Calu3 (cell line): Measurements from ENCODE around the gene EIPR1. TPM values are rescaled to one million over a fixed set of nuclear protein-coding genes. Genes with fewer than 3 reads are reported as not detected.

ENCODE experiments used
- BruUV-seq: library from RNA; stranded (reverse); fragments of 400-500 nt; replicated peaks from 2 replicates; lab custom pipeline; 2021; lab: Mats Ljungman, UMichigan
- CTCF ChIA-PET: fragments of 300-600 bp; sonication (Branson Sonifier 250); formaldehyde crosslinking; loops from one replicate; lab custom pipeline; 2022; ENCODE audit warnings: antibody characterized with exemption; lab: Charles Lee
- DNase-seq: peaks from one replicate; pipeline ENCODE4 v3.0.0; 2022
- H3K27ac Mint-ChIP-seq: one replicate; pipeline ENCODE4 v1.8.0; 2022; ENCODE audit warnings: mixed read lengths; ENCODE audit not compliant: unreplicated experiment
- H3K27me3 Mint-ChIP-seq: one replicate; pipeline ENCODE4 v1.8.0; 2022; ENCODE audit warnings: mixed read lengths; ENCODE audit not compliant: unreplicated experiment
- H3K36me3 Mint-ChIP-seq: one replicate; pipeline ENCODE4 v1.8.0; 2022; ENCODE audit warnings: mild to moderate bottlenecking, moderate library complexity, mixed read lengths; ENCODE audit not compliant: insufficient read depth, unreplicated experiment
- H3K4me1 Mint-ChIP-seq: one replicate; pipeline ENCODE4 v1.8.0; 2022; ENCODE audit warnings: mild to moderate bottlenecking, low read depth, mixed read lengths; ENCODE audit not compliant: unreplicated experiment
- H3K4me3 Mint-ChIP-seq: one replicate; pipeline ENCODE4 v1.8.0; 2022; ENCODE audit warnings: mild to moderate bottlenecking, low read depth, moderate library complexity, mixed read lengths; ENCODE audit not compliant: unreplicated experiment
- H3K9me3 Mint-ChIP-seq: one replicate; pipeline ENCODE4 v1.8.0; 2022; ENCODE audit warnings: low read depth, mixed read lengths; ENCODE audit not compliant: unreplicated experiment
- intact Hi-C: fragments of 100-400 bp; cut with micrococcal nuclease; formaldehyde crosslinking; loops from one replicate; pipeline ENCODE4 v1.10.0; 2022; ENCODE audit not compliant: unreplicated experiment
- total RNA-seq: library from RNA; stranded (reverse); gene quantifications from 2 replicates; pipeline ENCODE4 v1.2.3, GENCODE V29; 2022
- TF ChIP-seq, protein P1 (sequence below): fragments of 200-600 bp; IDR thresholded peaks from one replicate; pipeline ENCODE4 v1.8.0; 2022; ENCODE audit warnings: antibody characterized with exemption; ENCODE audit not compliant: unreplicated experiment

The EIPR1 gene
- total RNA-seq, 1 experiment from 2014 or later = 31.7 TPM

DNA sequence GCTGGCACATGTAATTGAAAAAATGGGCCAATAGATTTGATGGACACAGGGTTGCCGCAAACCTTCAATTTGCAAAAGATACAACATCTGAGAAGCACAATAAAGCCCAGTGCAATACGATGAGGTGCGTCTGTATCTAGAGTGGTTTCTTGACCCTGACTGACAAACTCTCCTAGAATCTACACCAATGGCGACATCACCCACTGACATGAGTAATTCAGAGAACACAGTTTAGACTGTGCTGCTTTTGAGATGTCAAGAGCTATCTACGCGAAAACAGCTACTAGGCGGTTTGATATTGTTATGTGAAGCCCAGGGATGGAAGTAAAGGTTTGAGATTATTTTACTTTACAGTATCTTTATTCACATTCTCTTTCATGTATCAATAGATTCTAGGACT, 104.9 kb downstream of the EIPR1 start:
- TF ChIP-seq, protein P1, sequence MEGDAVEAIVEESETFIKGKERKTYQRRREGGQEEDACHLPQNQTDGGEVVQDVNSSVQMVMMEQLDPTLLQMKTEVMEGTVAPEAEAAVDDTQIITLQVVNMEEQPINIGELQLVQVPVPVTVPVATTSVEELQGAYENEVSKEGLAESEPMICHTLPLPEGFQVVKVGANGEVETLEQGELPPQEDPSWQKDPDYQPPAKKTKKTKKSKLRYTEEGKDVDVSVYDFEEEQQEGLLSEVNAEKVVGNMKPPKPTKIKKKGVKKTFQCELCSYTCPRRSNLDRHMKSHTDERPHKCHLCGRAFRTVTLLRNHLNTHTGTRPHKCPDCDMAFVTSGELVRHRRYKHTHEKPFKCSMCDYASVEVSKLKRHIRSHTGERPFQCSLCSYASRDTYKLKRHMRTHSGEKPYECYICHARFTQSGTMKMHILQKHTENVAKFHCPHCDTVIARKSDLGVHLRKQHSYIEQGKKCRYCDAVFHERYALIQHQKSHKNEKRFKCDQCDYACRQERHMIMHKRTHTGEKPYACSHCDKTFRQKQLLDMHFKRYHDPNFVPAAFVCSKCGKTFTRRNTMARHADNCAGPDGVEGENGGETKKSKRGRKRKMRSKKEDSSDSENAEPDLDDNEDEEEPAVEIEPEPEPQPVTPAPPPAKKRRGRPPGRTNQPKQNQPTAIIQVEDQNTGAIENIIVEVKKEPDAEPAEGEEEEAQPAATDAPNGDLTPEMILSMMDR = no peak
- BruUV-seq = no TSS peak
- CTCF ChIA-PET = no interaction called here
- Mint-ChIP-seq H3K27ac (no peak overlapping the region), H3K9me3 (peaks cover 9% of the 10 kb centered on the region), H3K4me3 (no peak overlapping the region), H3K4me1 (no peaks in the 10 kb centered on the region), H3K27me3 (no peaks in the 10 kb centered on the region), H3K36me3 (no peaks in the 10 kb centered on the region)
- intact Hi-C loops = no loop called here
- no peak for DNase-seq

DNA sequence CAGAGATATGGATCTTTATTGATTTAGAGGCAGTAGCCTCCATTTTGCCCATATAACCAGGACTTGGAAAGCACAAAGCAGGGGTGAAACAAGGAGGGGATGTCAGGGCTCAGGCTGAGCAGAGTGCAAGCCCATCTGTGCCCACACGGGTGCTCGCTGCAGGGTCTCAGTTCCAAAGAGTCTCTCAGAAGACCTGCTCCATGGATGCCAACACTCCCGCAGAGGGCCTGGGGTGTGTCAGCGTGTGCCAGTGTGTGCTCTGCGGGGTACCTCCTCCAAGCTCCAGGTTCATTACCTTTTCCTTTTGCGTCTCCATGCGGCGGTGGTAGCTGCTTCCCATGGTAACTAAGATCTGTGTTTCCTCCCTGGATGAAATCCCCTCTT, 107.5 kb downstream of the EIPR1 start:
- intact Hi-C loops = no loop called here
- H3K27ac Mint-ChIP-seq = no peak overlapping the region
- peaks cover 6% of the 10 kb centered on the region for H3K9me3 Mint-ChIP-seq
- no peaks in the 10 kb centered on the region for H3K4me1 Mint-ChIP-seq
- H3K4me3 Mint-ChIP-seq = no peak overlapping the region
- no TSS peak for BruUV-seq
- CTCF ChIA-PET = no interaction called here
- TF ChIP-seq, protein P1 = no peak
- no peak for DNase-seq
- H3K36me3 Mint-ChIP-seq = no peaks in the 10 kb centered on the region
- H3K27me3 Mint-ChIP-seq = no peaks in the 10 kb centered on the region

DNA sequence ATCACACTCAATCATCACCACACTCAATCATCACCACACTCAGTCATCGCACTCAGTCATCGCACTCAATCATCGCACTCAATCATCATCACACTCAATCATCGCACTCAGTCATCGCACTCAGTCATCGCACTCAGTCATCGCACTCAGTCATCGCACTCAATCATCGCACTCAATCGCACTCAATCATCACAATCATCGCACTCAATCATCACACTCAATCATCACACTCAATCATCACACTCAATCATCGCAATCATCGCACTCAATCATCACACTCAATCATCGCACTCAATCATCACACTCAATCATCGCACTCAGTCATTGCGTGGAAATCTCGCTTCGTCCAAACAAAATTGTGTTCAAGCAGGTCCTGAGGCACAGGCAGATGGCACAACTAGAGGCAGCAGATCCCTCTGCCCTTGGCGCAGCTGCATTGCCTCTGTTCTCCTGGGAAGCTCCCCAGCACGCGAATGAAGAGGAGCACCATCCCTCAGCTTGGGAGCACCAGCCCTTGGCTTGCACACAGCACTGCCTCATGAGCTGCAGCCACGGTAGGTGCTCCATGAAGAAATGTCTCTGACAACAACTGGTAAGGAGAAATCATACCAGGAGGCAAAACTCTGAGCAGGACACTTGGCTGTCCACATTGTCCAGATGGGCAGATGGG, 108.1 kb downstream of the EIPR1 start:
- no peak for DNase-seq
- CTCF ChIA-PET = no interaction called here
- BruUV-seq = no TSS peak
- Mint-ChIP-seq H3K4me3 (no peak overlapping the region), H3K9me3 (peaks cover under 1% of the 10 kb centered on the region), H3K36me3 (no peaks in the 10 kb centered on the region), H3K27ac (no peak overlapping the region), H3K4me1 (no peaks in the 10 kb centered on the region), H3K27me3 (no peaks in the 10 kb centered on the region)
- intact Hi-C loops = no loop called here
- TF ChIP-seq, protein P1 = no peak

DNA sequence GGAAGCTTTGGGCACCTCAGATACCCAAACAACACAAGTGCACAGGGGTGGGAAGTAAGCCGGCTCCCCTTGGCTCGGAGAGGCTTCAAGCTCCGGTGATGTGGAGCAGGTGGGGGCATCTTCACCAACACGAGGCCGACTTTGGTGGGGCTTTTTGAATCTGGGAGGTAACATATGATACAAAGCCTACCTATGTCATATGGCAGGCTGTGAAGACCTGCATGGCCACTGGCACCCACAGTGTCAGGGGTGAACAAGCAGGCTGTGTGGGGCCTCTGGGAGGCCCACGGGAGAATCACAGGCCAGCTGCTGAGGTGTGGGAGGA, 109.0 kb downstream of the EIPR1 start:
- no peak overlapping the region for H3K27ac Mint-ChIP-seq
- CTCF ChIA-PET = no interaction called here
- H3K9me3 Mint-ChIP-seq = no peaks in the 10 kb centered on the region
- DNase-seq = no peak
- no TSS peak for BruUV-seq
- no peak overlapping the region for H3K4me3 Mint-ChIP-seq
- no peaks in the 10 kb centered on the region for H3K4me1 Mint-ChIP-seq
- no peaks in the 10 kb centered on the region for H3K27me3 Mint-ChIP-seq
- no peaks in the 10 kb centered on the region for H3K36me3 Mint-ChIP-seq
- intact Hi-C loops = no loop called here
- TF ChIP-seq, protein P1 = no peak
